Memory B cell (primary cell): ENCODE data around the gene RALGAPA2.

Experiments used
- ATAC-seq: fragments of 150-1000 bp; cut with Tn5 transposase; 2 replicates; pipeline ENCODE4 v1.10.0; 2021; ENCODE audit warnings: low read depth, mild to moderate bottlenecking, moderate library complexity
- DNase-seq, 2 donors: peaks; one replicate each; pipeline ENCODE4 v3.0.0; 2022; ENCODE audit warnings: low spot score in 2 of 2
- H3K27ac Mint-ChIP-seq: one replicate; pipeline ENCODE4 v1.8.0; 2022; ENCODE audit warnings: mild to moderate bottlenecking, moderate library complexity, mixed read lengths
- H3K27me3 Mint-ChIP-seq: one replicate; pipeline ENCODE4 v1.8.0; 2022; ENCODE audit warnings: mixed read lengths
- H3K36me3 Mint-ChIP-seq: one replicate; pipeline ENCODE4 v1.8.0; 2022; ENCODE audit warnings: mild to moderate bottlenecking, mixed read lengths
- H3K4me1 Mint-ChIP-seq: one replicate; pipeline ENCODE4 v1.8.0; 2022; ENCODE audit warnings: mixed read lengths
- H3K4me3 Mint-ChIP-seq: one replicate; pipeline ENCODE4 v1.8.0; 2022; ENCODE audit warnings: mild to moderate bottlenecking, moderate library complexity, mixed read lengths
- H3K9me3 Mint-ChIP-seq: one replicate; pipeline ENCODE4 v1.8.0; 2022; ENCODE audit warnings: mixed read lengths

The RALGAPA2 gene

GRCh38 chr20:20527661-20528060 is 184.8 kb downstream of the RALGAPA2 start:
- ATAC-seq (no peak), DNase-seq (no peak)
- Mint-ChIP-seq H3K9me3 (no peaks in the 10 kb centered on the region), H3K36me3 (peaks cover 27% of the 10 kb centered on the region), H3K4me3 (no peak overlapping the region), H3K27me3 (no peaks in the 10 kb centered on the region), H3K4me1 (peaks cover 3% of the 10 kb centered on the region), H3K27ac (no peak overlapping the region)

GRCh38 chr20:20525756-20526155 is 186.7 kb downstream of the RALGAPA2 start:
- no peaks in the 10 kb centered on the region for H3K27me3 Mint-ChIP-seq
- DNase-seq (no peak), ATAC-seq (no peak)
- H3K27ac Mint-ChIP-seq: no peak overlapping the region
- no peaks in the 10 kb centered on the region for H3K9me3 Mint-ChIP-seq
- H3K36me3 Mint-ChIP-seq: peaks cover 24% of the 10 kb centered on the region
- H3K4me3 Mint-ChIP-seq: no peak overlapping the region
- peaks cover 3% of the 10 kb centered on the region for H3K4me1 Mint-ChIP-seq

GRCh38 chr20:20525214-20525613 is 187.2 kb downstream of the RALGAPA2 start:
- DNase-seq: no peak
- no peak for ATAC-seq
- Mint-ChIP-seq H3K4me1 (peaks cover 3% of the 10 kb centered on the region), H3K36me3 (peaks cover 27% of the 10 kb centered on the region), H3K27ac (no peak overlapping the region), H3K4me3 (no peak overlapping the region), H3K27me3 (no peaks in the 10 kb centered on the region), H3K9me3 (no peaks in the 10 kb centered on the region)

GRCh38 chr20:20524756-20525155 is 187.7 kb downstream of the RALGAPA2 start:
- ATAC-seq (no peak), DNase-seq (no peak)
- Mint-ChIP-seq H3K4me1 (peaks cover 3% of the 10 kb centered on the region), H3K9me3 (no peaks in the 10 kb centered on the region), H3K4me3 (no peak overlapping the region), H3K36me3 (peaks cover 24% of the 10 kb centered on the region), H3K27ac (no peak overlapping the region), H3K27me3 (no peaks in the 10 kb centered on the region)

- Mint-ChIP-seq H3K9me3 (no peaks in the 10 kb centered on the region), H3K27ac (no peak overlapping the region), H3K4me1 (no peaks in the 10 kb centered on the region), H3K36me3 (peaks cover 25% of the 10 kb centered on the region), H3K27me3 (no peaks in the 10 kb centered on the region), H3K4me3 (no peak overlapping the region)
- DNase-seq: no peak
- ATAC-seq: no peak
Measured at GRCh38 chr20:20521736-20522135, 190.7 kb downstream of the RALGAPA2 start.

GRCh38 chr20:20520776-20521175 is 191.7 kb downstream of the RALGAPA2 start:
- Mint-ChIP-seq H3K4me3 (no peak overlapping the region), H3K4me1 (no peaks in the 10 kb centered on the region), H3K36me3 (peaks cover 25% of the 10 kb centered on the region), H3K9me3 (no peaks in the 10 kb centered on the region), H3K27ac (no peak overlapping the region), H3K27me3 (no peaks in the 10 kb centered on the region)
- DNase-seq: no peak
- ATAC-seq: no peak

GRCh38 chr20:20519269-20519668 is 193.2 kb downstream of the RALGAPA2 start:
- no peaks in the 10 kb centered on the region for H3K27me3 Mint-ChIP-seq
- H3K4me1 Mint-ChIP-seq: no peaks in the 10 kb centered on the region
- H3K4me3 Mint-ChIP-seq: no peak overlapping the region
- DNase-seq: no peak
- peaks cover 36% of the 10 kb centered on the region for H3K36me3 Mint-ChIP-seq
- peaks cover 7% of the 10 kb centered on the region for H3K9me3 Mint-ChIP-seq
- ATAC-seq: no peak
- no peak overlapping the region for H3K27ac Mint-ChIP-seq

- H3K4me1 Mint-ChIP-seq: no peaks in the 10 kb centered on the region
- ATAC-seq (no peak), DNase-seq (no peak)
- peaks cover 8% of the 10 kb centered on the region for H3K9me3 Mint-ChIP-seq
- H3K27ac Mint-ChIP-seq: no peak overlapping the region
- no peaks in the 10 kb centered on the region for H3K27me3 Mint-ChIP-seq
- H3K4me3 Mint-ChIP-seq: no peak overlapping the region
- peaks cover 43% of the 10 kb centered on the region for H3K36me3 Mint-ChIP-seq
Measured at GRCh38 chr20:20518263-20518662, 194.2 kb downstream of the RALGAPA2 start.

- ATAC-seq: no peak
- no peak overlapping the region for H3K4me3 Mint-ChIP-seq
- H3K36me3 Mint-ChIP-seq: peaks cover 52% of the 10 kb centered on the region
- H3K27ac Mint-ChIP-seq: no peak overlapping the region
- no peaks in the 10 kb centered on the region for H3K27me3 Mint-ChIP-seq
- H3K4me1 Mint-ChIP-seq: no peaks in the 10 kb centered on the region
- peaks cover 8% of the 10 kb centered on the region for H3K9me3 Mint-ChIP-seq
- DNase-seq: no peak
Measured at GRCh38 chr20:20517296-20517695, 195.1 kb downstream of the RALGAPA2 start.

GRCh38 chr20:20513720-20514119 is 198.7 kb downstream of the RALGAPA2 start:
- ATAC-seq (no peak), DNase-seq (no peak)
- H3K27ac Mint-ChIP-seq: no peak overlapping the region
- peaks cover 8% of the 10 kb centered on the region for H3K9me3 Mint-ChIP-seq
- H3K4me3 Mint-ChIP-seq: no peak overlapping the region
- H3K27me3 Mint-ChIP-seq: no peaks in the 10 kb centered on the region
- H3K36me3 Mint-ChIP-seq: peaks cover 58% of the 10 kb centered on the region
- H3K4me1 Mint-ChIP-seq: no peaks in the 10 kb centered on the region

GRCh38 chr20:20505554-20505953 is 206.9 kb downstream of the RALGAPA2 start:
- H3K4me3 Mint-ChIP-seq: no peak overlapping the region
- DNase-seq (no peak), ATAC-seq (peak; percentile 47)
- H3K4me1 Mint-ChIP-seq: no peaks in the 10 kb centered on the region
- peaks cover 42% of the 10 kb centered on the region for H3K36me3 Mint-ChIP-seq
- H3K27me3 Mint-ChIP-seq: no peaks in the 10 kb centered on the region
- no peak overlapping the region for H3K27ac Mint-ChIP-seq
- no peaks in the 10 kb centered on the region for H3K9me3 Mint-ChIP-seq

- Mint-ChIP-seq H3K4me3 (no peak overlapping the region), H3K27me3 (no peaks in the 10 kb centered on the region), H3K9me3 (no peaks in the 10 kb centered on the region), H3K36me3 (peaks cover 36% of the 10 kb centered on the region), H3K27ac (no peak overlapping the region), H3K4me1 (no peaks in the 10 kb centered on the region)
- DNase-seq: no peak
- ATAC-seq: no peak
Measured at GRCh38 chr20:20503777-20504530, 208.5 kb downstream of the RALGAPA2 start.

- Mint-ChIP-seq H3K9me3 (no peaks in the 10 kb centered on the region), H3K4me1 (no peaks in the 10 kb centered on the region), H3K4me3 (no peak overlapping the region), H3K36me3 (peaks cover 42% of the 10 kb centered on the region), H3K27me3 (no peaks in the 10 kb centered on the region), H3K27ac (no peak overlapping the region)
- ATAC-seq: no peak
- DNase-seq: no peak
Measured at GRCh38 chr20:20501128-20501527, 211.3 kb downstream of the RALGAPA2 start.

- DNase-seq: no peak
- H3K4me3 Mint-ChIP-seq: no peak overlapping the region
- no peaks in the 10 kb centered on the region for H3K4me1 Mint-ChIP-seq
Measured at GRCh38 chr20:20500312-20500711, 212.1 kb downstream of the RALGAPA2 start.

GRCh38 chr20:20499439-20499838 is 213.0 kb downstream of the RALGAPA2 start:
- H3K4me1 Mint-ChIP-seq: no peaks in the 10 kb centered on the region
- no peaks in the 10 kb centered on the region for H3K9me3 Mint-ChIP-seq
- no peaks in the 10 kb centered on the region for H3K27me3 Mint-ChIP-seq
- no peak overlapping the region for H3K4me3 Mint-ChIP-seq
- no peak for DNase-seq
- no peak overlapping the region for H3K27ac Mint-ChIP-seq
- peaks cover 45% of the 10 kb centered on the region for H3K36me3 Mint-ChIP-seq
- ATAC-seq: no peak

More at GRCh38 chr20:20500312-20500711, 212.1 kb downstream of the RALGAPA2 start:
- H3K27ac Mint-ChIP-seq: no peak overlapping the region
- ATAC-seq: no peak
- peaks cover 45% of the 10 kb centered on the region for H3K36me3 Mint-ChIP-seq
- H3K9me3 Mint-ChIP-seq: no peaks in the 10 kb centered on the region
- H3K27me3 Mint-ChIP-seq: no peaks in the 10 kb centered on the region
